Non-pigmented ciliary epithelial cell (primary cell): ENCODE measurements around the gene TEKT1.
A peak's percentile ranks its signal among the peaks of the same experiment; 100 is the strongest.
"Not testable (repeated sequence)": the region's sequence is repeated elsewhere in the genome, so short reads cannot be mapped to it uniquely, and the experiment has no call there.

Source experiments
- DNase-seq: peaks from one replicate; pipeline ENCODE4 v3.0.0-alpha.2; 2010; ENCODE audit warnings: low read depth

The TEKT1 gene

DNA sequence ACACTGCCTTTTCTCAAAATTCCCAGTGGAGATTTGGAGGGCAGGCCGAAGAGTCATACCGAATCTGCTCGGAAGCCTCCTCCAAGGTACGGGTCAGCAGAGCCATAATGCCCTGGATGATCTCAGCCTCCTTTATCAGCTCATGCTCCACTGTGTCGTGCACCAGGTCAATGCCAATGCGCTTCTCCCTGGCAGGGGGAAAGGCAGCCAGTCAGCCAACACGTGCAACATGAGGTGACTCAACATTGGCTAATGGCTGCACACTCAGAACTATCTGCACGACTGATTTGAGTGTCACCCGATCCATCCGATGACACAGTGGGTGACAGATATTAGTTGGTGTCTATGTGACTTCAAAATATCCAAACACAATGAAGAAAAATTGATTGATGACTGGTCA lies 15.8 kb downstream of the TEKT1 start:
- no peak for DNase-seq

DNA sequence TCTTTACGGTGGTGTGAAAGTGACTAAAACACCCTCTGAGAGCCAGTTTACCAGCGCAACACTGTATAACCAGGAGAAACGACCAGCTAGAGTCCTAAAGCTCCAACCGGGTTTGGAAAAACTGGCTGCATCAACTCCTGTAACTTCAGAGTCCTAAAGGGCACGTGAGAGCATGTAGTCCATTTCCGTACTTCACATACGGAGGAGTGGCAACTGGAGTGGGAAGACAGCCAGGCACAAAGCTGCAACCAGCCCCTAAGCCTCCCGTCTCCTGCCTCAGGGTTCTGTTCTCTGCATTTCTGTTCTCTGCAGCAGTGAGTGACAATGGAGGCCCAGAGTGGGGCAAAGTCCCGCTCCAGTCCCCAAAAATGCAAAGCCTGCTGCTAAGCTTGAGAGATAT lies 19.2 kb downstream of the TEKT1 start:
- DNase-seq, result no peak

DNA sequence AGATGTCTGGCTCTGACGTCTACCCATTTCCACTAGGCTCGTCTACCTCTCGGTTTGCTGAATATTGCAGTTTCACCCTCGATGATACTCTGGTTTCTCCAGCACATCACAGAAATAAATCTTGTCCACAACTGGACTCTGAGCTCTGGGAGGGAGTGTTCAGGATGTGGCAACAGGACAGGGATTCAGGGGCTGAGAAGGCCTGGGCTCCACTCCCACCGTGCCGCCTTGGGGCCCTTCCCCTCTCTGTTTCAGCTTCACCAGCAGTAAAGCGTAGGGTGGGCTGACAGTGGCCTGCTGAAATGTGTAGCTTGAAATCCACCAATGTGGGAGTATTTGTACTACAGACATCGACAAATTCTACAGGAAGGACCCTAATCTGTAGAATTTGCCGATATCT lies 20.0 kb downstream of the TEKT1 start:
- DNase-seq, result no peak

DNA sequence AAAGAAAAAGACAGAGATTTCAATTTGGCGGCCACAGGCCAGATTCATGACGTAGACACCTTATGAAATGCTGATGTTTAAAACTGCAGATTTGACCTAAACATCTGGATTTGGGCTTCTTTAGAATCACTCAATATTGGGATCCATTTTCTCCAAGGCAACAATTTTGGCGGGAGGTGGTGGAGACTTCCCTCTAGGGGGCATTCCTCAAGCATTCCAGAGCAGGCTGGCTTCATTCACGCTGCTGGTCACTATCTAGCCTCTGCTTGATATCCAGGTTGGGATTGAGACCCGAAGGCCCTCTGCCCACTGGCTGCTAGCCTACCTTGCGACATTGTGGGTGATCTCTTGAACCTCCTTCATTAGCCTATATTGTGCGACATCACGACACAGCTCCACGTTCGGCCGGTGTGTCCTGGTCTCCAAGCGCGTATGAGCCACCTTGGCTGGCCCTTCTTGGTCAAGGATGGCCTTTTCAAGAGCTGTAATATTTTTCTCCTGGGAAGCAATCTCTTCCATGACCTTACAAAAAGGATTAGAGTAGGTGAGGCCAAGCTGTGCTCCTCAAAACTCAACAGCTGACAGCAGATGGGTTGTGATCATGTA lies 31.0 kb downstream of the TEKT1 start:
- DNase-seq, result no peak

DNA sequence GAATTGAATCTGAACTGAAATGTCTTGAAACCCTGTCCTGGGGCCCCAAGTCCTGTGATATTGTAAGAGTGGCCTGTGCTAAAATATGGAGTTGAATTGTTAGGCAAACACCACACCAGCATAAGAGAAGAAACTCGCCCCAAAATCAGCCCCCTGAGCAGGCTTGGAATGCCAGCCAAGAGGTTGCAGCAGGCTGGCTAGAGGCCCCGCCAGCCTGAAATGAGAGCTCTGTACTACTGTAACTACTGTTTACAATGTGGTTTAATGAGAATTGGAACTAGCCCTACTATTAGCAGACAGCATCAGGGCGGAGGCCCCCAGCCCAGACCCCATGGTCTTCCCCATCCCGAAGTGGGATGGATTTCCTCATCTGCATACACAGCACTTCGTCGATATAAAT lies 31.8 kb downstream of the TEKT1 start:
- DNase-seq, result no peak

DNA sequence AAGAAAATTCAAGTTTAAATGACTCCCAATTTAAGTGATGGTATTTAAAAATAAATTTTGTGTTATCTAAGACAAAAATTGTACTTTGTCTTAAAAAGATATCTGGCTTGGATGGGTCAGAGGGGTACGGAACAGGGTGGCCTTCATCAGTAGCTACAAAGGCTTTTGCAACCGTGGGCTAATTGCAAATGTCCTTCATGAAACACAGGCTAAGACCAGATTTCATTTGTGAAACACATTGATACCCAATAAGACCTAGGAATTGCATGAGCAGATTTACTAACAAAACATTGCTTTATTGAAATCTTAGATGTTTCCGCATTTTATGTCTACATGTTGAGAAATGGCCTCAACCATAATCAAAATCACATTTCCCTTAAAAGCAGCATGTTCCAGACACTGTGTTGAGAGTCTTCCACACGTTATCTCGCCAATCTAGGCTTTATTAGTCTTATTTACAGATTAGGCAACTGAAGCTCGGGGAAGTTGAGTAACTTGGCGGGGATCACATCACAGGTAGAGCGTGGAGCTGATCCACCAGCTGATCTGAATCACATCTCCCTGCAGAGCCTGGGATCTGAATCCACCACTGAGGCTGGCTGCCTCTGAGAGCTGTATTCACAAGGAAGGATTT lies 33.7 kb downstream of the TEKT1 start:
- no peak for DNase-seq

DNA sequence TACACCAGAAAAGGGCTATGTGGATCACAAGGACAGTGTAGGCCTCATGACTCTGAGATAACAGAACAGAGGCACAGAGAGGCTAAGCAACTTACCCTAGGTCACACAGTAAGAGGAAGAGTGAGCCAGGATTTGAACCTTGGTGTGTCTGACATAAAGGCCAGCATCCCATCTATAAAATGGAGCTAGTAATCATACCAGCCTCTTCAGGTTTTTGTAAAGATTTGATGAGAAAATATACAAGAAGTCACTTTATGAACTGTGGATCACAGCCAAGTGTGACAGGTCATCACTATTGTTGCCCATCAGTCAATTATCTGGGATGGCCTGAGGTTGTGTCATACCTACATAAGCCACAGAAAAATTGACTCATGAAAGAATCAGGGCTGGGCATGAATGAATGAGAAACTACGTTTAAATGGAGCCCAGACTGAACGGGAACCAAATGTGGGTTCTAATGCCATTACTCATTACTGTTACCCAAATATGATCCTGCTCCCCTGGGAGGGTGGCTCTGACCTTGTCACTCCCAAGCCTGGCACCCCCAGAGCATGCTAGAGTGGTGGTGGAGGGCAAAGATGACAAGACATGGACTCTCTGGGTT lies 34.5 kb downstream of the TEKT1 start:
- no peak for DNase-seq

DNA sequence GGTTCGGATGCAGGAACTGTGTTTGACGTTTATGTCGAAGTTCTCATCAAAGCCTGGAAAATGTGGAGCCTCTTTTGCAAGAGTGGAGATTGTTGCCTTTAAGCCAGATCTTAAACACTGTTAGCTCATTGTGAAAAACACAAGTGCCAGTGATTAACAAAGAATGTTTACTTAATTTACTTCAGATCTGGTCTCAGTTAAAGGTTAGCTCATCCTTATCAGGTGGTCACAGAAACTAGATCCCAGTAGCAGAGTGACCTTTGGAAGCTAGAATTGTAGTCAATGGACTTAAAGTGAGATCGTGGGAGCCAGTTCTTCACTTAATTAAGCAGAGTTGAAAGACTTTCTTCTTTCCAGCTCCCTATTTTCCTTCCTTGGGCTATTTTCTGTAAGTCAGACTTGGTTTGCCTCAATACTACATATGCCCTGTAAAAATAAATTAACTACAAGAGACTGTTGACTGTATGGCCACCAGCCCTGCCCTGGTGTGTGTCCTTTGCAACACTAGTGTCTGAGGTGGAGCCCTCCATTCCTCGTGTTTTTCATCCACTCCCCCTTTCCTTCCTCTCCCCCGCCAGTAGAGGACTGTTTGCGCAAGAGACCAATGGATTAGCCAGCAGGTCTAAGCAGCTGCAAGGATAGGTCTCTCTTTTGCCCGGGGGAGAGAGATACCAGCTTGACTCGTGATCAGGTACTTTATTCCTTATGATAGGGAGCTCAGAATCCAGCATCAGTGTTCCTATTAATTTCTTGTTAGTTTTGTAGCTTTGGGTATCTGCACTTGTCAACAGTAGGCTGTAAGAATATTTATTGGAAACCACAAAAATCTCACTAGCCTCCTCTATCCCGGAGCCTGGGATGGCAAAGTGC lies 35.3 kb downstream of the TEKT1 start:
- no peak for DNase-seq

DNA sequence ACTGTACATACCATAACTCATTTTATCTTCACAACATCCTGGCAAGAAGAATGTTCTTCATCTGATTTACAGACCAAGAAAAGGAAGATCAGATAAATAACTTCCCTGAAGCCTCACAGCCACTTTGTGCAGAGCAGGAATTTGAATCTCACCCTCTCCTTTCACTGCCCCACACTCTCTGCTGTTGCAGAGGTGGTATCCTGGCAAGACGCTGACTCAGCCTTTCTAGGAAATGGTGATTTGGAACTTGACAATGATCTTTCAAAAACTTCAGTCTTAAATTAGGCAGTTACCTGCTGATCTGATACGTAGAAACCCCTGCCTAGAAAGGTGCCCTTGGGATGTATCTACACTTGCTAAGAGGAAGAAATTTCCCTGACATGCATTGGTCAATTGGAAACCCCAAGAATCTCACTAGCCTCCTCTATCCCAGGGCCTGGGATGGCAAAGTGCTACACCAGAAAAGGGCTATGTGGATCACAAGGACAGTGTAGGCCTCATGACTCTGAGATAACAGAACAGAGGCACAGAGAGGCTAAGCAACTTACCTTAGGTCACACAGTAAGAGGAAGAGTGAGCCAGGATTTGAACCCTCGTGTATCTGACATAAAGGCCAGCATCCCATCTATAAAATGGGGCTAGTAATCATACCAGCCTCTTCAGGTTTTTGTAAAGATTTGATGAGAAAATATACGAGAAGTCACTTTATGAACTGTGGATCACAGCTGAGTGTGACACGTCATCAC lies 37.6 kb downstream of the TEKT1 start:
- no peak for DNase-seq

DNA sequence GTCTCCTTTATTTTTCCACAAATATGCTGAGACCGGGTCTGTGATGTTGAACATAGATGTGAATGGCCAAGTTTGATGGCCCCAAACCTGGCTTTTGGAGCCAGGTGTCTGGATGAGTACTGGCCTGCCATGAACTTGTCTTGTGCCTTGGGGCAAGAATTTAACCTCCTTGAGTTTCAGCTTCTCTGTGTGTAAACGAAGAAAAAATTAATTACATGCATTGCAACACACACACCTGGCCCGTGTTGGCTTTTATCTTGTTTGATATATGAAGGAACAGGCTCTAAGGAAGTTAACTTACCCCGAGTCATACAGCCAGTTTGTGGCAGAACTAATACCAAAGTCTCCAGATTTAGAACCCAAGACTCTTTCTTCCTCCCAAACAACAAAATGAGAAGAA lies 42.4 kb downstream of the TEKT1 start:
- DNase-seq, result no peak

DNA sequence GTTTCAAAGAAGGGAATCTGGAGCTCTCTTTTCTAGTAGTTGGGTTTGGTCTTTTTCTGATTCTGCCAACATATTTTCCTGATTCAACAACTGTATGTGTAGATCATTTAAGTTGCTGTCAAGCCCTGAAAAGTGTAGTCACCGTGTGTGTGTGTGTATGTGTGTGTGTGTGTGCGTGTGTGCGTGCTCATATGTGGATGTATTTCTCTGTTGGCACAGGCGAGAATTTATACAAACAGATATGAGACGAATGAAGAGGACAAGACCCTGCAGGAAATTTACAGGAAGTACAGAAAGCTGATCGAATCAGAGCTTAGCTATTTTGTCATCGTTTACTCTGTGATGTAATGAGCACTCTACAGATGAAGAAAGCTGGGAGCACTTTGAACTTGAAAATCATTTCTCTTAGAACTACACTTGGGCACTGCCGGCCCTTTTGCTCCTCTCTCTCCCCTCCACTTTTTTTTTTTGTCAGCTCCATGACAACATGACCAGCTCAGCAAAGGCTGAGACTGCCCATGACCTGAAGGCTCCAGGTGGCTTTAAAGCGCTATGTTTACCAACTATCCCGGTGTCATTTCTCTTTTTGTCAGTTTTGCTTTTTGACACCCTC lies 44.3 kb downstream of the TEKT1 start:
- no peak for DNase-seq

DNA sequence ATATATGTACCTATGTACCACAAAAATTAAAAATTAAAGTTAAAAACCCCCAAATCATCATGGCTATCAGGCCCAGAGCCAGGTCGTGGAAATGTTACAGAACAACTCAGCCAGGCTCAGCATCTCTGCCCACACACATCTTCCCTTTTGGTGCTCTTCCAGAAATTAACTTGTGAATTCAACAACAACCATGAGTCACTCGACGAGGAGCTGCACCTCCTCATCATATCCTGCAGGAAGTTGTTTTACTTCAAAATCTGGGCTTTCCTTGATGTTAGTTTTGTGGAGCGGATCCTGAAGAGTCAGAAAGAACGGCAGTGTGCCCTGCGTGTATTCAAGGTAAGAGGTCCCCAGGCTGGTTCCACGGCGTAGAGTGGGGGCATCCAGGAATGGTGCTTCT lies 44.9 kb downstream of the TEKT1 start:
- peak; percentile 63 for DNase-seq

DNA sequence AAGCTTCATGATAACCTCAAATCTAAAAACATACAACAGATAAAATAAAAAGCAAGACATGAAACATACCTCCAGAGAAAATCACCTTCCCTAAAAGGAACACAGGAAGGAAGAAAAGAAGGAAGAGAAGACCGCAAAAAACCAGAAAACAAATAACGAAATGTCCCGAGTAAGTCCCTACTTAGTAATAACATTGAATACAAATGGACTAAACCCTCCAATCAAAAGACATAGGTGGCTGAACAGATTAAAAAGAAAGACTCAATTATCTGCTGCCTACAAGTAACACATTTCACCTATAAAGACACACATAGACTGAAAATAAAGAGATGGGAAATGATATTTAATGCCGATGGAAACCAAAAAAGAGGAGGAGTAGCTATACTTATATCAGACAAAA lies 49.3 kb downstream of the TEKT1 start:
- no peak for DNase-seq

DNA sequence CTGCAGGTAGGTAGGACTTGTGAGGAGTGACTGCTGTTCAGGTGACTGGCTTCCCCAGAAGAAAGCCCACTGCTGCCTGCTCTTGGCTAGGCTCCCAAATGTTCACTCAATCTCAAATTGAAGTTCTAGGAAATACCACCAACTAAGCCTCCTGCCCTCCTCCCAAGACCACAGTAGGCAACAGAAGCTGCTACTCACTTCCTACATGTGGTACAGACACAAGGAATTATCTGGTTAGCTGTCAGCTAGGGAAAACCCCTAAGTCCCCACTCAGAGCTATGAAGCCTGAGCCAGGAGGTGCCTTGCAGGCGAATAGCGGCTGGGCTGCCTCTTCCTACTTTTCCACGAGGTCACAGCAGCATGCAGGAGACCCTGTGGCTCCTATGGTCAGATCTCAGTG lies 50.6 kb downstream of the TEKT1 start:
- no peak for DNase-seq

DNA sequence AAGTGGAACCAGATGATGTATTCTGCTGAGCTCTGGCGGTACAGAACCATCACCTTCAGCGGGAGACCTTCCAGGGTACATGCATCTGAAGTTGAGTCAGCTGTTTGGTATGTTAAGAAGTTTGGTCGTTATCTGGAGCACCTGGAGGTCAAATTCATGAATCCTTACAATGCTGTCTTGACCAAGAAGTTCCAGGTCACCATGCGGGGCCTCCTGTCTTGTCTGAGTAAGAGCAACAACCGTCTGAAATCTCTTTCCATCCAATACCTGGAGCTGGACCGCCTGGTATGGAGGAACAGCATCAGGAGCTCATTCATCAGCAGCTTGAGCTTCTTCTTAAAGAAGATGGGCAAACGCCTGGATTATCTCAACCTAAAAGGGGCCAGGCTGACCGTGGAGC lies 51.5 kb downstream of the TEKT1 start:
- no peak for DNase-seq

DNA sequence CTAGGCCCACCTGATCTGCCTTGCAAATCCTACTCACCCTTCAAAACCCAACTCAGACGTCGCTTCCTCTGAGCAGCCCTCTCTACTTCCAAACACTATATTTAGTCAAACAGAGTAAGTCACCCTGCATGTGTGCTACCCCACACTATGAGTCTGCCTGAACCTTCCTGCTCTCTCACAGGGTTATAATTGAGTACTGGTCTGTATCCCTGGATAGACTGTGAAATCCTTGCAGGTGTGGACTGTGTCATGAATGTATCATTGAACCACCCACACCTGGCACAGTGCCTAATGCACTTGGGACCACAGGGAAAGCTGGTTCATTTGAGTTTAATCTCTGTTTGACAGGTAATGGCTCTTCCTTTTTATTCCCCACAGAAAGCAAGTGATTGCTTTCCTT lies 52.1 kb downstream of the TEKT1 start:
- no peak for DNase-seq

DNA sequence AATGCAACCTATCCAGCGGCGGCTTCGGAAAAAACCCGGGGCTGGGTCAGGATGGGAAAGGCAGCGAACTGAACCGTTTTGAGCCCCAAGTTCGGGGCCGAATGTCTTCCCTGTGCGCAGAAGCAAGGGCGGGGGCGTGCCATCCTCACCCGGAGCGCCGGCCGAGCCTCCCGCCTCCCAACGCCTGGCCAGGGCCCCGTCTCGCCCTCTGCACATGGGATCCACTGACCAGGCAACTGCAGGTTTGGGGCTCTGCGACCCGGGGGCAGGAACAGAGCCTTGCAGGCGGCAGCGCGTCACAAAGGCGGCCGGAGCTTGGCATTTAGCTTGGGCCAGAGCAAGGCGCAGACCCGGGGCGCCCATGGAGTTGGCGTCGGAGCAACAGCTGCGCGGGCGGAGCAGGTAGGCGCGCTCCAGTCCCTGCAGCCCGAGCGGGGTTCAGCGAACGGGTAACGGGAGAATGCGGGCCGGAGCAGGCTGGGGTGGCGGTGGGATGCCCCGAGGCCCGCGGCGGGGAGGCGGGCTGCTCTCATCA lies 55.6 kb downstream of the TEKT1 start, which contains the start of gene FBXO39:
Gene FBXO39 (plus strand): TSS at position 345 of the 535 bp plus-strand sequence. CDS start 3,654 bp downstream, outside the sequence.
- DNase-seq, result no peak

DNA sequence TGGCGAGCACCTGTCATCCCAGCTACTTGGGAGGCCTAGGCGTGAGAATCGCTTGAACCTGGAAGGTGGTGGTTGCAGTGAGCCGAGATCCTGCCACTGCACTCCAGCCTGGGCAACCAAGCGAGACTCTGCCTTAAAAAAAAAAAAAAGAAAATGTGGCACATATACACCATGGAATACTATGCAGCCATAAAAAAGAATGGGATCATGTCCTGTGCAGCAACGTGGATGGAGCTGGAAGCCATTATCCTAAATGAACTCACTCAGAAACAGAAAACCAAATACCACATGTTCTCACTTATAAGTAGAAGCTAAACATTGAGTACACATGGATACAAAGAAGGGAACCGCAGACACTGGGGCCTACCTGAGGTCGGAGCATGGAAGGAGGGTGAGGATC lies 56.6 kb downstream of the TEKT1 start:
- not testable (repeated sequence) for DNase-seq

DNA sequence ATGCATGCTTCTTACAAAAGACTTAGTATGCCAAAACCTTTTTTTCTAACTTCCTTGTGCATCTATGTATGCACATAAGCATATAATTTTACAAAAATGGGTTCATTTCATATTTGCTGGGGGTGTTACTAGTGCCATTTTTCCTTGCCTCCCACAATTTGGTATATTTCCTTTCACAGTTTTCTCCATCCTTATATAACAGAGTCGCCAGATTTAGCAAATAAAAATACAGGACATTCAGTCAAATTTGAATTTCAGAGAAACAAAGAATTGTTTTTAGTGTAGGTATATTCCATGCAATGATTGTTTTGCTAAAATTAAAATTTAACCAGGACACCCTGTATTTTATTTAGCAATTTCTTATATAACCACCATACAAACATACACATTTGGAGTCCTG lies 59.5 kb downstream of the TEKT1 start:
- DNase-seq, result no peak

DNA sequence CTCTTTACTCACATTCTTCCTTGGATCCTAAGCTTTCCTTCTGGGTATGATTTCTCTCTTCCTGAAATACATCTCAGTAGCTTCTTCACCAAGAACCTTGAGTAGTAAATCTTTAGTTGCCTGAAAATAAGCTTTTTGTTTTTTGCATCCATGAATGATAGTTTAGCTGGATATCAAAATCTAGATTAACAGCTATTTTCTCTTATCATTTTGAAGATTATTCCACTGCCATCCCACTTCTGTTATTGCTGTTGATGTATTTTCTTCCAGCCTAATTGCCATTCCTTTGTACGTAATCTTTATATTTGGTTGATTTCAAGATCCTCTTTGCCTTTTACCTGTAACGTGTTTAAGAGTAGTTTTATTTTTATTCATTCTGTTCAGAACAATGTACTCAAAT lies 63.1 kb downstream of the TEKT1 start:
- DNase-seq, result no peak

DNA sequence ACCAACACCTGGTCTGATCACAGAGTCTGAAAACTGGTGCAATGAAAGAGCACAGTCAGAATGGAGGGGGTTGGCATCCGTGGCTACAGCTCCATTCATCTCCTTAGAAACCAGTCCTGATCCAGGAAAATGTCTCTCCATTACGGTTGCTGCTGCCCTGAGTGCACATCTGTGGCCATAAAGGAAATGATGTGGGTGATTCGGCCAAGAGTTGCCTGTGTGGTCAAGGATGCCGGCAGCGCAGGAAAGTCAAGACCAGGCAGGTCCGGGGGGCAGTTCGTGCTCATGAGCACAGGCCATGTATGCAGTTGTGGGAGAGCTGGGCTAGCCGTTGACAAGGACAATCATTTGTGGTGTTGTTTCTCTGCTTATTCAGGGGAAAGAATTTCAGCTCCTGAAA lies 69.8 kb downstream of the TEKT1 start:
- no peak for DNase-seq
